ENCODE measurements around the gene SLC7A8.
"Not testable (repeated sequence)": the region's sequence is repeated elsewhere in the genome, so short reads cannot be mapped to it uniquely, and the experiment has no call there.

SLC7A8 gene

GRCh38 chr14:23112359-23113178 is 70.9 kb downstream of the SLC7A8 start:
- DNase-seq = no peak

GRCh38 chr14:23110579-23111365 is 72.7 kb downstream of the SLC7A8 start:
- DNase-seq = no peak

GRCh38 chr14:23109769-23110168 is 73.7 kb downstream of the SLC7A8 start:
- no peak for DNase-seq

- not testable (repeated sequence) for DNase-seq
Measured at GRCh38 chr14:23108169-23108568, 75.3 kb downstream of the SLC7A8 start.

GRCh38 chr14:23107620-23108019 is 75.8 kb downstream of the SLC7A8 start:
- DNase-seq = not testable (repeated sequence)

- DNase-seq = no peak
Measured at GRCh38 chr14:23106747-23107045, 76.8 kb downstream of the SLC7A8 start.

- no peak for DNase-seq
Measured at GRCh38 chr14:23105348-23105824, 78.1 kb downstream of the SLC7A8 start.

GRCh38 chr14:23104591-23105347 is 78.7 kb downstream of the SLC7A8 start, which contains the start of gene CIROP:
TSS of gene CIROP (minus strand) at chr14:23104989. CDS start at chr14:23104920, 69 bp downstream.
- no peak for DNase-seq

- no peak for DNase-seq
Measured at GRCh38 chr14:23104070-23104590, 79.3 kb downstream of the SLC7A8 start.

- DNase-seq = no peak
Measured at GRCh38 chr14:23103581-23103980, 79.9 kb downstream of the SLC7A8 start.

GRCh38 chr14:23102801-23103200 is 80.7 kb downstream of the SLC7A8 start:
- DNase-seq = no peak

- DNase-seq = no peak
Measured at GRCh38 chr14:23101986-23102625, 81.4 kb downstream of the SLC7A8 start.

- no peak for DNase-seq
Measured at GRCh38 chr14:23101213-23101970, 82.1 kb downstream of the SLC7A8 start.

GRCh38 chr14:23099212-23099861 is 84.1 kb downstream of the SLC7A8 start:
- DNase-seq = no peak

- DNase-seq = no peak
Measured at GRCh38 chr14:23097786-23098185, 85.7 kb downstream of the SLC7A8 start.

- DNase-seq = no peak
Measured at GRCh38 chr14:23095196-23096108, 88.0 kb downstream of the SLC7A8 start, which contains the start of gene C14orf119. TSS of gene C14orf119 (plus strand) at chr14:23095505. CDS start at chr14:23097659, 2,154 bp downstream.

- DNase-seq = no peak
Measured at GRCh38 chr14:23094666-23095195, 88.7 kb downstream of the SLC7A8 start, which contains the start of gene ACIN1. TSS of gene ACIN1 (minus strand) at chr14:23095136. CDS start at chr14:23095112, 24 bp downstream.

- DNase-seq = no peak
Measured at GRCh38 chr14:23093991-23094665, 89.3 kb downstream of the SLC7A8 start.

- DNase-seq = no peak
Measured at GRCh38 chr14:23093526-23093925, 89.9 kb downstream of the SLC7A8 start.

All from GDM1 (cell line).